ENCODE measurements around the gene NPNT. TPM values are rescaled to one million over a fixed set of nuclear protein-coding genes. Genes with fewer than 3 reads are reported as not detected.
A peak's percentile ranks its signal among the peaks of the same experiment; 100 is the strongest.

NPNT gene
- total and polyA plus RNA-seq, 9 donors, result 102 to 146 (median 116) TPM

- H3K9me3 ChIP-seq (replicated peaks; ENCODE audit: control insufficient read depth, low read depth, low read length), result no peaks in the 10 kb centered on the region
- H3K4me1 ChIP-seq (ENCODE audit: control insufficient read depth, insufficient read depth, low read length), result no peaks in the 10 kb centered on the region
- no peaks in the 10 kb centered on the region for H3K27me3 ChIP-seq (ENCODE audit: control insufficient read depth, insufficient read depth, low read length)
- no peak for DNase-seq
- no peak overlapping the region for H3K4me3 ChIP-seq (ENCODE audit: low read length)
- H3K36me3 ChIP-seq (ENCODE audit: control insufficient read depth, insufficient read depth, low read length), result no peaks in the 10 kb centered on the region
- H3K27ac ChIP-seq (ENCODE audit: low read length), result no peak overlapping the region
These were observed 16.2 kb downstream of the NPNT start for GRCh38 chr4:105911426-105911825.

DNA sequence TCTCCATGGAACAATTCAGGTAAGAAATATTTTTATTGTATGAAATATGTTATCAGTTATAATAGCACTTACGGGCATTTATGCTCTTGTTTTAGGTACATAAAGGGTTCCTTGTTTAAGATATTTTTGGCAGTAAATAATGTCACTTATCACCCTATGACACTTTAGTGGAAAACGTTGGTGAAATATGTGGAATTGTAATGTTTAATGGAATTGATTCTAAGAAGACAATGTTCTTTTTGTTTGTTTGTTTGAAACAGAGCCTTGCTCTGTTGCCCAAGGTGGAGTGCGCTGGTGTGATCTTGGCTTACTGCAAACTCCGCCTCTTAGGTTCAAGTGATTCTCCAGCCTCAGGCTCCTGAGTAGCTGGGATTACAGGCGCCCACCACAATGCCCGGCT lies 17.4 kb downstream of the NPNT start:
- no peaks in the 10 kb centered on the region for H3K4me1 ChIP-seq (ENCODE audit: control insufficient read depth, insufficient read depth, low read length)
- no peaks in the 10 kb centered on the region for H3K27me3 ChIP-seq (ENCODE audit: control insufficient read depth, insufficient read depth, low read length)
- no peak overlapping the region for H3K4me3 ChIP-seq (ENCODE audit: low read length)
- no peaks in the 10 kb centered on the region for H3K9me3 ChIP-seq (replicated peaks; ENCODE audit: control insufficient read depth, low read depth, low read length)
- no peak overlapping the region for H3K27ac ChIP-seq (ENCODE audit: low read length)
- no peaks in the 10 kb centered on the region for H3K36me3 ChIP-seq (ENCODE audit: control insufficient read depth, insufficient read depth, low read length)
- WGBS (ENCODE audit: insufficient coverage), result 90% methylated on average over 2 of the region's 6 CpGs
- DNase-seq, result no peak

DNA sequence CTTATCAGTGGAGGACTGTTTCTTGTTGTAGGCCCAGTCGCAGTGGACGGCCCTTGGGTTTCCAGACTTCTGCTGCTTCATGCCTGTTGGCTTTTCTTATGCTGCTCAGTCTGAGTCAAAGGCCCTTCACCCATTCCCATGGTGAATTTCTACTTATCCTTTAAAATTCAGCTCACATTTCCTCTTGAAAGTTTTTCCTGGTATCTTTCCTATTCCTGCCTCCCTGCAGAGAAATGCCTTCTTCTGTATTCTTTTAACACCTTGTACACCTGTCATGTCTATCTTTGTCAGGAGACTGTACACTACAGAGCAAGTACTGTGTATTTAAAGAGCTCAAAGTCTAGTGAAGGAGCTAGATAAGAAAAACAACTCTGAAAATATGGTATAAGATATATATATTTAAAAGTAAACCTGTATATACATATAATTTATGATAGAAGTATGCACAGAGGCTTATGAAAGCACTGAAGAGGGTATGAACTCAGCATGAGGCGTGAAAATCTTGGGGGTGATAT lies 22.0 kb downstream of the NPNT start:
- Histone ChIP-seq H3K27ac (ENCODE audit: low read length) (no peak overlapping the region), H3K4me3 (ENCODE audit: low read length) (no peak overlapping the region), H3K4me1 (ENCODE audit: control insufficient read depth, insufficient read depth, low read length) (no peaks in the 10 kb centered on the region), H3K9me3 (replicated peaks; ENCODE audit: control insufficient read depth, low read depth, low read length) (no peaks in the 10 kb centered on the region), H3K27me3 (ENCODE audit: control insufficient read depth, insufficient read depth, low read length) (no peaks in the 10 kb centered on the region), H3K36me3 (ENCODE audit: control insufficient read depth, insufficient read depth, low read length) (no peaks in the 10 kb centered on the region)
- no peak for DNase-seq
- WGBS (ENCODE audit: insufficient coverage), result 83% methylated on average over 3 of the region's 3 CpGs

DNA sequence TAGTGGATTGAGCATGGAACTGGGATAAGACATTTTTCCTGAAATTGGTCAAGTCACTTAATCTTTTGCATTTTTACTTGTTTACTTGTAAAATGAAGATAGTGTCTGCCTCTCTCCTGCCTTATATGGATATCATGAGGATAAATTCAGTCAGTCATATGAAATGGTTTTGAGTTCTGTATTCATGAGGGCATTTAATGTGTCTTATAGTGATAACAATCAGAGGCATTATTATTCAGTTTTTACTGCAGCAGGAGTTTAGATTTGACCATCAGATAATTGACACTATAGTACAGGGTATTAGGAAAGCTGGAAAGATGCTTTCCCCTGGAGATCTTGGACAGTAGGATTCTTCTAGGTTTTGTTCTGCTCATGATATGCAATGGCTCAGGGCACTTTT lies 26.0 kb downstream of the NPNT start:
- no peaks in the 10 kb centered on the region for H3K4me1 ChIP-seq (ENCODE audit: control insufficient read depth, insufficient read depth, low read length)
- H3K9me3 ChIP-seq (replicated peaks; ENCODE audit: control insufficient read depth, low read depth, low read length), result no peaks in the 10 kb centered on the region
- H3K27ac ChIP-seq (ENCODE audit: low read length), result no peak overlapping the region
- H3K27me3 ChIP-seq (ENCODE audit: control insufficient read depth, insufficient read depth, low read length), result no peaks in the 10 kb centered on the region
- H3K4me3 ChIP-seq (ENCODE audit: low read length), result no peak overlapping the region
- no peaks in the 10 kb centered on the region for H3K36me3 ChIP-seq (ENCODE audit: control insufficient read depth, insufficient read depth, low read length)
- DNase-seq, result no peak

DNA sequence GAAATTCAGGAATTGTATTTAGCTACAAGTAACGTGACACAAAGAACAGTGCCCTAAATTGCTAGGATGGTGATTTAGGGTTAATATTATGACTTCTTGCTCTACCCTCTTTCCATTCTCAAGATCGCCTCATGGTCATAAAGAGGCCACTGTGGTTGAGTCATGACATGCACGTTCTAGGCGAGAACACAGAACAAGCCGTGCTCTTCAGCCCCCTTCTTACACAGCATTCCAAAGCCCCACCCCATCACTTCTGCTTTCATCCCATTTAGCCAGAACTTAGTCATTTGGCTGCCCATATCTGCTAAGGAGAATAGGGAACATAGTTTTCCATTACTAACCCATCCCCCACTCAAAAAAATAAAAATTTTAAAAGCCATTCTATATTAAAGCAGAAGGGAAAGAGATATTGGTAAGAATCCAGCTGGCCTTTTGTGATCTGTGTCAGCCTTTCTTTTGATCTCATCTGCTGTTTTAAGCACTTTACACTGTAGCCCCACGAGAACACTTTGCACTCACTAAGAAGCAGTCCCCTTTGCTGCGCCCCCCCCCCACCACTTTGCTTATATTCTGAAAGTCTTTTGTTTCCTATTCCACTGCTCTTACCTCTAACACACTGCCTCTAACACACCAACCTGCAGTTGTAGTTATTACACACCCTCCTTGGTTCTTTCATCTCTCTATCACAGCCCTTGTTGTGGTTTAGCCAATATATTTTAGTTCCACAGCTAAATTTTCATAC lies 28.4 kb downstream of the NPNT start:
- no peaks in the 10 kb centered on the region for H3K27me3 ChIP-seq (ENCODE audit: control insufficient read depth, insufficient read depth, low read length)
- no peak overlapping the region for H3K4me3 ChIP-seq (ENCODE audit: low read length)
- DNase-seq, result peak; percentile 15
- H3K9me3 ChIP-seq (replicated peaks; ENCODE audit: control insufficient read depth, low read depth, low read length), result no peaks in the 10 kb centered on the region
- 17% methylated on average over 1 of the region's 7 CpGs for WGBS (ENCODE audit: insufficient coverage)
- no peaks in the 10 kb centered on the region for H3K4me1 ChIP-seq (ENCODE audit: control insufficient read depth, insufficient read depth, low read length)
- no peaks in the 10 kb centered on the region for H3K36me3 ChIP-seq (ENCODE audit: control insufficient read depth, insufficient read depth, low read length)
- no peak overlapping the region for H3K27ac ChIP-seq (ENCODE audit: low read length)

- Histone ChIP-seq H3K27me3 (ENCODE audit: control insufficient read depth, insufficient read depth, low read length) (no peaks in the 10 kb centered on the region), H3K4me3 (ENCODE audit: low read length) (no peak overlapping the region), H3K4me1 (ENCODE audit: control insufficient read depth, insufficient read depth, low read length) (no peaks in the 10 kb centered on the region), H3K27ac (ENCODE audit: low read length) (no peak overlapping the region), H3K36me3 (ENCODE audit: control insufficient read depth, insufficient read depth, low read length) (no peaks in the 10 kb centered on the region), H3K9me3 (replicated peaks; ENCODE audit: control insufficient read depth, low read depth, low read length) (no peaks in the 10 kb centered on the region)
- WGBS (ENCODE audit: insufficient coverage), result no CpG with 5 or more reads among the region's 1 CpG
- no peak for DNase-seq
These were observed 29.1 kb downstream of the NPNT start for GRCh38 chr4:105924341-105924740.

- no peaks in the 10 kb centered on the region for H3K4me1 ChIP-seq (ENCODE audit: control insufficient read depth, insufficient read depth, low read length)
- no peaks in the 10 kb centered on the region for H3K27me3 ChIP-seq (ENCODE audit: control insufficient read depth, insufficient read depth, low read length)
- H3K9me3 ChIP-seq (replicated peaks; ENCODE audit: control insufficient read depth, low read depth, low read length), result no peaks in the 10 kb centered on the region
- no peaks in the 10 kb centered on the region for H3K36me3 ChIP-seq (ENCODE audit: control insufficient read depth, insufficient read depth, low read length)
- no peak for DNase-seq
- no peak overlapping the region for H3K4me3 ChIP-seq (ENCODE audit: low read length)
- WGBS (ENCODE audit: insufficient coverage), result no CpG with 5 or more reads among the region's 2 CpGs
- no peak overlapping the region for H3K27ac ChIP-seq (ENCODE audit: low read length)
These were observed 35.4 kb downstream of the NPNT start for GRCh38 chr4:105930698-105931097.

DNA sequence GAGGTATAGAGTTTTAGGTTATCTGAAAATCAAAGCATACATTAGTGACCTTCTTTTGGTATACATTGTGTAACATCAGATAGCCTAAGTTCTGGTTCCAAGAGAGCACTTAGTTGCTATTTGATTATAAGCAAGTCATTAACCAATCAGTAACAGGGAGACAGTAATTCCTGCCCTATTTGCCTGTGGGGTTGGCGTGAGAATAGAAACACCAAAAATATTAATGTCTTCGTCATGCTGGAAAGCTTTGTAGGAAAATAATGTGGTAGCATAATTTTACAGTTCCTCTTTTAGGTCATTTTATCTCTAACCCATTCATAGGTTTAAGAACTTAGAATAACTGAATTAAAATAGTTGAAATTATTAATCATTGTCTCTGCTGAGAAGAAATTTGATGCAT lies 37.8 kb downstream of the NPNT start:
- DNase-seq, result no peak
- WGBS (ENCODE audit: insufficient coverage), result no CpG with 5 or more reads among the region's 2 CpGs
- H3K4me3 ChIP-seq (ENCODE audit: low read length), result no peak overlapping the region
- H3K4me1 ChIP-seq (ENCODE audit: control insufficient read depth, insufficient read depth, low read length), result peaks cover 6% of the 10 kb centered on the region
- H3K27me3 ChIP-seq (ENCODE audit: control insufficient read depth, insufficient read depth, low read length), result no peaks in the 10 kb centered on the region
- H3K36me3 ChIP-seq (ENCODE audit: control insufficient read depth, insufficient read depth, low read length), result no peaks in the 10 kb centered on the region
- no peak overlapping the region for H3K27ac ChIP-seq (ENCODE audit: low read length)
- no peaks in the 10 kb centered on the region for H3K9me3 ChIP-seq (replicated peaks; ENCODE audit: control insufficient read depth, low read depth, low read length)

GRCh38 chr4:105934386-105934785 lies 39.1 kb downstream of the NPNT start:
- H3K4me3 ChIP-seq (ENCODE audit: low read length), result no peak overlapping the region
- H3K27me3 ChIP-seq (ENCODE audit: control insufficient read depth, insufficient read depth, low read length), result no peaks in the 10 kb centered on the region
- no peaks in the 10 kb centered on the region for H3K9me3 ChIP-seq (replicated peaks; ENCODE audit: control insufficient read depth, low read depth, low read length)
- peaks cover 6% of the 10 kb centered on the region for H3K4me1 ChIP-seq (ENCODE audit: control insufficient read depth, insufficient read depth, low read length)
- no peaks in the 10 kb centered on the region for H3K36me3 ChIP-seq (ENCODE audit: control insufficient read depth, insufficient read depth, low read length)
- no peak overlapping the region for H3K27ac ChIP-seq (ENCODE audit: low read length)
- 100% methylated on average over 1 of the region's 1 CpG for WGBS (ENCODE audit: insufficient coverage)
- peak; percentile 58 for DNase-seq

DNA sequence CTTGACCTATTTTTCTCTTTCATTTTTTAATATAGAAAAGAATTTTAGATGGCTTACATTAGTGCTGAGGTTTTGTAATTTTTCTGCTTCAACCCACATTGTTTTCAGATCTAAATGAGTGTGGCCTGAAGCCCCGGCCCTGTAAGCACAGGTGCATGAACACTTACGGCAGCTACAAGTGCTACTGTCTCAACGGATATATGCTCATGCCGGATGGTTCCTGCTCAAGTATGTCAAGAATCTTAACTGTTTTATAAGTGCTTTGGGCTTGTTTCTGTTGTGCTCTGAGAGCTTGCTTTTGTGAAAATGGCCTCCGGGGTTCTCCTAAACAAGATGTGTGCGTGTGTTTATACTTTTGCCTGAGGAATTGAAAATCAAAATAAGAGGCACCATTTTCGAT lies 41.6 kb downstream of the NPNT start:
- Histone ChIP-seq H3K9me3 (replicated peaks; ENCODE audit: control insufficient read depth, low read depth, low read length) (no peaks in the 10 kb centered on the region), H3K27me3 (ENCODE audit: control insufficient read depth, insufficient read depth, low read length) (no peaks in the 10 kb centered on the region), H3K4me1 (ENCODE audit: control insufficient read depth, insufficient read depth, low read length) (peaks cover 6% of the 10 kb centered on the region), H3K27ac (ENCODE audit: low read length) (no peak overlapping the region), H3K36me3 (ENCODE audit: control insufficient read depth, insufficient read depth, low read length) (no peaks in the 10 kb centered on the region), H3K4me3 (ENCODE audit: low read length) (no peak overlapping the region)
- 60% methylated on average over 1 of the region's 7 CpGs for WGBS (ENCODE audit: insufficient coverage)
- DNase-seq, result peak; percentile 18

DNA sequence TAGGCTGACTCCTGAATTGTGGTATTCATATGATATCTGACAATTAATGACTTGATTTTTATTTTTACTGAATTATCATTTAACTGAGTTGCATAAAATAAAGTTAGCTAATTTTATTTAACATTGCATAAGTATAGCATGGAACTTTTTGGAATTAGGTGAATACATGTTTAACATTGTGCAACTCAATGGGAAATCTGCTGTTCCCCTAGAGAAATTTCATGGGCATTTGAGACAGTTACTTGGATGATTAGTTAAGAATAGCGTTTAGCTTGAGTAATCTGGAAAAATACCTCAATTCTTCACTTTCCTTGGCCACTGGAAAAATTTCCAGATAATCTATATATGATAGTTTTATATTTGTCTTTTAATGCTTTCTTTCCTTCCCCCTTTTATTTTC lies 42.5 kb downstream of the NPNT start:
- Histone ChIP-seq H3K4me1 (ENCODE audit: control insufficient read depth, insufficient read depth, low read length) (peaks cover 6% of the 10 kb centered on the region), H3K9me3 (replicated peaks; ENCODE audit: control insufficient read depth, low read depth, low read length) (no peaks in the 10 kb centered on the region), H3K4me3 (ENCODE audit: low read length) (no peak overlapping the region), H3K36me3 (ENCODE audit: control insufficient read depth, insufficient read depth, low read length) (no peaks in the 10 kb centered on the region), H3K27ac (ENCODE audit: low read length) (no peak overlapping the region), H3K27me3 (ENCODE audit: control insufficient read depth, insufficient read depth, low read length) (no peaks in the 10 kb centered on the region)
- WGBS (ENCODE audit: insufficient coverage), result no CpG with 5 or more reads among the region's 1 CpG
- DNase-seq, result no peak
